Measurements from ENCODE around the gene GRID2. TPM values are rescaled to one million over a fixed set of nuclear protein-coding genes. Genes with fewer than 3 reads are reported as not detected.

GRID2 gene
- total RNA-seq, 6 donors from 2014 or later = 0.76 TPM; not detected in 5

- Histone ChIP-seq H3K27me3 (no peaks in the 10 kb centered on the region), H3K27ac (no peak overlapping the region), H3K4me3 (no peak overlapping the region), H3K4me1 (no peaks in the 10 kb centered on the region), H3K9me3 (no peaks in the 10 kb centered on the region), H3K36me3 (no peaks in the 10 kb centered on the region)
- WGBS, 2 donors = 74 to 75% methylated on average over 2 of the region's 2 CpGs
- TF ChIP-seq, protein P1, sequence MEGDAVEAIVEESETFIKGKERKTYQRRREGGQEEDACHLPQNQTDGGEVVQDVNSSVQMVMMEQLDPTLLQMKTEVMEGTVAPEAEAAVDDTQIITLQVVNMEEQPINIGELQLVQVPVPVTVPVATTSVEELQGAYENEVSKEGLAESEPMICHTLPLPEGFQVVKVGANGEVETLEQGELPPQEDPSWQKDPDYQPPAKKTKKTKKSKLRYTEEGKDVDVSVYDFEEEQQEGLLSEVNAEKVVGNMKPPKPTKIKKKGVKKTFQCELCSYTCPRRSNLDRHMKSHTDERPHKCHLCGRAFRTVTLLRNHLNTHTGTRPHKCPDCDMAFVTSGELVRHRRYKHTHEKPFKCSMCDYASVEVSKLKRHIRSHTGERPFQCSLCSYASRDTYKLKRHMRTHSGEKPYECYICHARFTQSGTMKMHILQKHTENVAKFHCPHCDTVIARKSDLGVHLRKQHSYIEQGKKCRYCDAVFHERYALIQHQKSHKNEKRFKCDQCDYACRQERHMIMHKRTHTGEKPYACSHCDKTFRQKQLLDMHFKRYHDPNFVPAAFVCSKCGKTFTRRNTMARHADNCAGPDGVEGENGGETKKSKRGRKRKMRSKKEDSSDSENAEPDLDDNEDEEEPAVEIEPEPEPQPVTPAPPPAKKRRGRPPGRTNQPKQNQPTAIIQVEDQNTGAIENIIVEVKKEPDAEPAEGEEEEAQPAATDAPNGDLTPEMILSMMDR (IDR thresholded peaks at IDR 0.05) = no peak
- TF ChIP-seq EP300 (IDR thresholded peaks at IDR 0.05) = no peak
- no peak for TF ChIP-seq POLR2AphosphoS5 (IDR thresholded peaks at IDR 0.05)
- TF ChIP-seq POLR2A (IDR thresholded peaks at IDR 0.05) = no peak
- ATAC-seq (ENCODE audit: low FRiP score in 2 of 2) = no peak
- DNase-seq = no peak
These were observed 913.7 kb downstream of the GRID2 start for GRCh38 chr4:93217431-93217830.

- Histone ChIP-seq H3K36me3 (no peaks in the 10 kb centered on the region), H3K4me3 (no peak overlapping the region), H3K9me3 (no peaks in the 10 kb centered on the region), H3K27ac (no peak overlapping the region), H3K4me1 (no peaks in the 10 kb centered on the region), H3K27me3 (no peaks in the 10 kb centered on the region)
- ATAC-seq (ENCODE audit: low FRiP score in 2 of 2) (no peak), DNase-seq (no peak)
- WGBS, 2 donors = 81 to 83% methylated on average over 8 of the region's 8 CpGs
- TF ChIP-seq, protein P1 (IDR thresholded peaks at IDR 0.05) = no peak
- TF ChIP-seq POLR2A (IDR thresholded peaks at IDR 0.05) = no peak
- no peak for TF ChIP-seq POLR2AphosphoS5 (IDR thresholded peaks at IDR 0.05)
- TF ChIP-seq EP300 (IDR thresholded peaks at IDR 0.05) = no peak
These were observed 918.0 kb downstream of the GRID2 start for GRCh38 chr4:93221771-93222170.

GRCh38 chr4:93228021-93228420 lies 924.3 kb downstream of the GRID2 start:
- DNase-seq (no peak), ATAC-seq (ENCODE audit: low FRiP score in 2 of 2) (no peak)
- no peaks in the 10 kb centered on the region for H3K27me3 ChIP-seq
- H3K9me3 ChIP-seq = no peaks in the 10 kb centered on the region
- TF ChIP-seq, protein P1 (IDR thresholded peaks at IDR 0.05) = no peak
- TF ChIP-seq EP300 (IDR thresholded peaks at IDR 0.05) = no peak
- TF ChIP-seq POLR2AphosphoS5 (IDR thresholded peaks at IDR 0.05) = no peak
- no peak for TF ChIP-seq POLR2A (IDR thresholded peaks at IDR 0.05)
- no peak overlapping the region for H3K27ac ChIP-seq
- H3K4me1 ChIP-seq = no peaks in the 10 kb centered on the region
- H3K36me3 ChIP-seq = no peaks in the 10 kb centered on the region
- WGBS, 2 donors = 77 to 86% methylated on average over 3 of the region's 3 CpGs
- no peak overlapping the region for H3K4me3 ChIP-seq

DNA sequence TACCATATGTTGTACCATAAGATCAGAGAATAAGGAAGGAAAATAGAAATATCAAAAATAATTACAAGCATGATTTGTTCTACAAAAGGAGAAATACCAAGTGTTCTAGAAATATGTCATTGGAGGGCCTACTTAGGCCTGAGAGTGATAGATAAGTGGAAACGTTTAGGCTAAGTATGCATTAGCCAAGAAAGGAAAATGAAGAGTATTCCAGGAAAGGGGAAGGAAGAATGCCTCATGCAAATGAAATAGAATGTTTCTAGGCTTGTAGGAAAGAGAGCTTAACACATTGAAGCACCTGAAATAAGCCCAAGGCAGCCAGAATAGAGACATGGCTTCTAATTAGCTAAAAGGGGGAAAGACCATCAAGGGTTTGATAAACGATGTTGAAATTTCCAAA lies 929.1 kb downstream of the GRID2 start:
- H3K4me3 ChIP-seq = no peak overlapping the region
- ATAC-seq (ENCODE audit: low FRiP score in 2 of 2) = no peak
- 53 to 61% methylated on average over 2 of the region's 2 CpGs for WGBS, 2 donors
- H3K4me1 ChIP-seq = no peaks in the 10 kb centered on the region
- TF ChIP-seq, protein P1 (IDR thresholded peaks at IDR 0.05) = no peak
- TF ChIP-seq POLR2A (IDR thresholded peaks at IDR 0.05) (no peak), EP300 (IDR thresholded peaks at IDR 0.05) (no peak), POLR2AphosphoS5 (IDR thresholded peaks at IDR 0.05) (no peak)
- no peaks in the 10 kb centered on the region for H3K9me3 ChIP-seq
- H3K27ac ChIP-seq = no peak overlapping the region
- H3K36me3 ChIP-seq = no peaks in the 10 kb centered on the region
- DNase-seq = no peak
- no peaks in the 10 kb centered on the region for H3K27me3 ChIP-seq

DNA sequence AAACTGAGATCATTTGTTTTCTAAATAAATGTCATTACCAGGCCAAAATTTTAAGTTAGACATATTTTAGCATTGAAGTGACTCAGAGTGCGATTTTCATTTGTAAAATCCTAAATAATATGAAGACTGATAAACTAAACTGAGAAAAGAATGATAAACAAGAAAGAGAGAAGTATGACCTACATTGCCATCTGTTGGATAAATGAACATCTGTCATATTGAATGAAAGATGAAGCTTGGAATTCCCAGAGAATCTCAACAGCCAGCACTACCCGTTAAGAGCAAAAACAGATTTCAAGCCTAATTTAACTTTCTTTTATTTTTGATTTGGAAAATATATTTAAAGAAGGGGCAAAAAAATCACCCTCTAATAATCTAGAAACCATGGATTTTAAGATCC lies 933.8 kb downstream of the GRID2 start:
- 70 to 78% methylated on average over 2 of the region's 2 CpGs for WGBS, 2 donors

More for the DNA sequence above, 933.8 kb downstream of the GRID2 start:
- DNase-seq (no peak), ATAC-seq (ENCODE audit: low FRiP score in 2 of 2) (no peak)
- no peaks in the 10 kb centered on the region for H3K4me1 ChIP-seq
- no peak overlapping the region for H3K4me3 ChIP-seq
- no peak overlapping the region for H3K27ac ChIP-seq
- no peaks in the 10 kb centered on the region for H3K9me3 ChIP-seq
- TF ChIP-seq POLR2AphosphoS5 (IDR thresholded peaks at IDR 0.05) (no peak), POLR2A (IDR thresholded peaks at IDR 0.05) (no peak), EP300 (IDR thresholded peaks at IDR 0.05) (no peak)
- TF ChIP-seq, protein P1 (IDR thresholded peaks at IDR 0.05) = no peak
- H3K36me3 ChIP-seq = no peaks in the 10 kb centered on the region
- no peaks in the 10 kb centered on the region for H3K27me3 ChIP-seq

All from upper lobe of left lung (tissue), 6 donors.